Activated CD4-positive, alpha-beta T cell treated with anti-CD3 and anti-CD28 coated beads for 24 hours (primary cell): ENCODE results near the gene BIRC7.

Experiments used
- DNase-seq, 2 donors: peaks; one replicate each; pipeline ENCODE4 v3.0.0-alpha.2; 2020; ENCODE audit warnings: low read depth in 2 of 2

Gene BIRC7

GRCh38 chr20:63265891-63266515, 30.3 kb downstream of the BIRC7 start:
- no peak for DNase-seq

DNA sequence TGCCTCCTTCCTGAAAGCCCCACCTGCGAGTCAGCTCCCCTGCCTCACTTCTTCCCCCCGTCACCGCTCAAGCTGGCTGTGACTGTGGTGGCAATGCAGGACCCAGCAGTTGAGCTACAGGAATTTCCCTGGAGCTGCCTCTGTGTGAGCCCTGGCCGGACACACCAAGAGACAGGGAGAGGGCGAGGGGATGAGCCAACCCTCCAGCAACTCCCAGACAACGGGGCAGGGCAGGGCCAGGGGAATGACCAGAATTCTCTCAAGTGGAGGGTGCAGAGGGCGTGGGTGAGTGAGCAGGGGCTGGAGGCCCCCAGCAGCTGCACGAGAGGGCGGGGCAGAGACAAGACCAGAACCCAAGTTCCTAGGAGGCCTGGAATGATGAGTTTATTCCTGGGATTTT, 32.0 kb downstream of the BIRC7 start:
- DNase-seq = no peak

GRCh38 chr20:63268256-63268655, 32.6 kb downstream of the BIRC7 start:
- no peak for DNase-seq

DNA sequence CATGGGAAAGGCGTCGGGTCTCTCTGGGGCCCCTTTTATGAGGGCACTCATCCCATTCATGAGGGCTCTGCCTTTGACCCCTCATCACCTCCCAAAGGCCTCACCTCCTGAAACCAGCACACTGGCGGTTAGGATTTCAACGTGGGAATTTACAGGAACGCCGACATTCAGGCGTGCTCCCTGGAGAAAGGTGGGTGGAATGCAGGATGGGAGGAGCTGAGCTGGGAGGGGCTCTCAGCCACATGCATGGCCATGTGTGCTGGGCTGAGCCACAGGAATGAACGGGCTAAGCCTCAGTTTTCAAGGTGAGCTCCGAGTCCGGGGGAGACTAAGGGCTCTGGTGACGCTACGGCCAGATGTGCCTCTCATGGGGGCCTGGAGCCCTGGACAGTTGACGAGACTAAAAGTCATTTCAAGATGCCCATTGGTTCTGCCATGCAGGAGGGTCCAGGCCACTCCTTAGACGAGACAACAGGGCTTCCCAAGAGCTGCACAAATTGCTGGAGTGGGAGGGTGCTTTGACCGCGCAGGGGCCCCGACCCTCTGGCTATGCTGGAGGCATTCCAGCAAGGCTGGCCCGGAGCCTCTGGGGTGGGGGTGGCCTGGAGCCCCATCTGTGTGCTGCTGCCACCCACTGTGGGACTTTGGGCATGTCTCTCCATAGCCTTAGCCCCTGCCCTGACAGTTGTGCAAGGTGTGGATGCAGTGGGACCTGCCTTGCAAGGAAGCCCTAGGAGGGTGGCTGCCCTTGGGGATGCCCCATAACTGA, 33.1 kb downstream of the BIRC7 start:
- no peak for DNase-seq

DNA sequence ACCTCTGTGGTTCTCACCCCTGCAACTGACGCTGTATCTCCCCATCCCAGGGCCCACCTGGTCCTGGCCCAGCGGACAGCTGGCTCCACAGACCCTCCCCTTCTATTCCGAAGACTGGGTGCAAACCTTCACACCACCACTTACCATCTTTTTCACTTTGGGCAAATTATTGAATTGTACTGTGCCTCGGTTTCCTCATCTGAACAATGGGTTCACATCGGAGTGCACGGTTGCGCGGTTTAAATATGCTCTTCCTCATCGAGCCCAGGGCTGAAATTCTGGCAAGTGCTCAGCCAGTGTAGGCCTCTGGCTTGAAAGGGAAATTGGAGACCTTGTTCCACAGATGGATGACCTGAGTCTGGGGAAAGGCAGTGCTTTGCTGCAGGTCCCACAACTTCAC, 34.0 kb downstream of the BIRC7 start:
- DNase-seq = no peak

GRCh38 chr20:63270606-63271325, 35.1 kb downstream of the BIRC7 start:
- DNase-seq = no peak

GRCh38 chr20:63272105-63273058, 36.7 kb downstream of the BIRC7 start, which contains the start of gene ARFGAP1:
Gene ARFGAP1, plus strand, starts transcription at chr20:63272813. Its CDS starts 2,768 bp downstream, at chr20:63275581.
- peak; percentile 80 to 88 for DNase-seq

GRCh38 chr20:63273059-63273579, 37.4 kb downstream of the BIRC7 start:
- DNase-seq = no peak

GRCh38 chr20:63273635-63274380, 38.1 kb downstream of the BIRC7 start:
- no peak for DNase-seq

GRCh38 chr20:63274381-63275228, 38.9 kb downstream of the BIRC7 start:
- DNase-seq = no peak

DNA sequence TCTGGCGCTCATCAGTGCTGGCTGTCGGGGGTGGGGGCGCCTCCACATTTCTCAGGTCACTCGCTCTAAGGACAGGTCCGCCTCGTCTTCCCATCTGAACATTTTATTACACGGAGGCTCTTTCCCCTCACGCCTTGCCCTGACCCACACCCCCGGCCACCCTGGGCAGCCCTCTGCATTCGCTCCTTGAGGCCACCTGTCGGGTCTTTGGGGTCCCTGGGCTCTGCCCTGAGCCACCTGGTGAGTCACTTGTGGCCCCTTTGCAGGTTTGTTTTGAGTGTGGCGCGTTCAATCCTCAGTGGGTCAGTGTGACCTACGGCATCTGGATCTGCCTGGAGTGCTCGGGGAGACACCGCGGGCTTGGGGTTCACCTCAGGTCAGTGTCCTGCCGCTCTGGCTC, 40.1 kb downstream of the BIRC7 start:
- DNase-seq = no peak

GRCh38 chr20:63276956-63277355, 41.3 kb downstream of the BIRC7 start:
- DNase-seq = no peak

- DNase-seq = no peak
Measured at GRCh38 chr20:63277466-63278272, 42.0 kb downstream of the BIRC7 start.

DNA sequence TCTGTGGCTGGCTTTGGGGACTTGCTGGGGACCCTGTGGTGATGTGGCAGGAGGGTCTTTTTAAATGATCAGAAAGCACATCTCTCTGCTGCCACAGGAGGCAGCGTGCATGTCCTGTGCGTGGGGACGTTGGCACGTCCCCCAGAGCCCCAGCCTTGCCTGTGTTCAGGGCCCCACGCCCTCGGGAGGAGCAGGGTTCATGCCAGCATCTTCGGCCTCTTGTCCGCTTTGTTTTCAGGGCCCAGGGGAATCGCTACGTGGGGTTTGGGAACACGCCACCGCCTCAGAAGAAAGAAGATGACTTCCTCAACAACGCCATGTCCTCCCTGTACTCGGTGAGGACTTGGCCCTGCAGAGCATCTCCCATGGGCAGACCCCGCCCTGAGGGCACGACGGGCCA, 43.0 kb downstream of the BIRC7 start:
- DNase-seq = no peak

DNA sequence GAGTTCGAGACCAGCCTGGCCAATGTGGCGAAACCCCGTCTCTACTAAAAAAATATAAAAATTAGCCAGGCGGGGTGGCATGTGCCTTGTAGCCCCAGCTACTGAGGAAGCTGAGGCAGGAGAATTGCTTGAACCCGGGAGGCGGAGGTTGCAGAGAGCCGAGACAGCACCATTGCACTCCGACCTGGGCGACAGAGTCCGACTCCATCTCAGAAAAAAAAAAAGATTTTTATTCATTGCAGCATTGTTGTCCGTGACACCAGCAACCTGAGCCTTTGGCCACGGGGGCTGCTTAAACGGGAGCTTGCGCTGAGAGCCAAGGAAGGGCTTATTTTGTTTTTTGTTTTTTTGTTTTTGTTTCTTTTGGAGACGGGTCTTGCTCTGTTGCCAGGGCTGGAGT, 44.2 kb downstream of the BIRC7 start:
- DNase-seq = no peak

DNA sequence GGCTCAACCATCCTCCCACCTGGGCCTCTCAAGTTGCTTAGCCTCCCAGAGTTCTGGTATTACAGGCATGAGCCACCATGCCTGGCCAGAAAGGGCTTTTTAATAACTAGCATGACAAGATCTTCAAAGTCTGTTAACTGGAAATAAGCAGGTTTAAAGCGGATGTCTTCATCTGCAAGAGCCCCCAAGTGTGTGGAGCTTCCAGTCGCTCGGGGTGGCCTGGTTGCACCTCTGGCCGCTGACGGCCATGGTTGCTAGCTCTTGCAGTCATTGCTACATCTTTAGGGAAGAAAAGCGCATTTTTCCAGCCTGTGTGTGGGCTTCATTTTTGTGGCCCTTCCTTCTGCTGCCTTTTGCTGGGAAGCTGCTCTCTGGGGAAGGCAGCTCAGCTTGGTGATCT, 44.7 kb downstream of the BIRC7 start:
- DNase-seq = no peak

- DNase-seq = no peak
Measured at GRCh38 chr20:63280929-63281545, 45.3 kb downstream of the BIRC7 start.
